ENCODE data around the gene RYR2. TPM values are rescaled to one million over a fixed set of nuclear protein-coding genes. Genes with fewer than 3 reads are reported as not detected.

Gene RYR2
- polyA plus RNA-seq, 10 donors: 1.6 to 4.6 (median 3.1) TPM

DNA sequence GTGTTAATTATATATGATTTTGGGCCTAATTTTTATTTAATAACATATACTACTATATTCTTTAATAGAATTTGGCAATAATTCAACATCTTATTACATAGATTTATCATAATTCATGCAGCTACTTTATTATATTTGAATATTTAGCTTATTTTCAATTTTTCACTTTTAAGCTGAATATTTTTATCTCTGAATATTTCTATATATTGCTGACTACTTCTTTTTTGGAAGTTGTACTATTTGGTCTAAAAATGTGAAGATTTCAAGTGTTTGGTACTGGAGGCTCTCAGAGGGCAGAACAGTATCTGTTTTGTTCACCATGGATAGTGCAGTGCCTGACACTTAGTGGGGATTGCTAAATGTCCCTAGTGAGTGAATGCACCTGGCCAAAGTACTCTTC, 389.5 kb downstream of the RYR2 start:
- no peak for DNase-seq

DNA sequence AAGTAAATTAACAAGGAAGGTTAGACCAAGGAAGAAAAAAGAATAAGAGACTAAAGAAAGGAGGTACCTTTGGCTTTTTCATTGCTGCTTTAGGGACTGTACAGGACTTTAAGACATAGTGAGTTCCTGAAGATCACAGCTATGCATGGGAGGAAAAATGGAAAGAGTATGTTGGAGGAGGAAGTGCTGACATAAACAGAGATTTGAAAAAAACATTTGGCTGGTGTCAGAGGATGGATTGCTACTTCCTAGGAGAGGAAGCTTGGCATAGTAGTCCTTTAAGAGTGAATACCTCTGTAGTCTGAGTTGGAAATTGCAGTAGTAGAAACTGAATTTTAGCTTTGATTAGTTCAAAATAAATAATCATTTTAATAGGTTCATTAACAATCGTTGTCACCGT, 398.4 kb downstream of the RYR2 start:
- no peak for DNase-seq

DNA sequence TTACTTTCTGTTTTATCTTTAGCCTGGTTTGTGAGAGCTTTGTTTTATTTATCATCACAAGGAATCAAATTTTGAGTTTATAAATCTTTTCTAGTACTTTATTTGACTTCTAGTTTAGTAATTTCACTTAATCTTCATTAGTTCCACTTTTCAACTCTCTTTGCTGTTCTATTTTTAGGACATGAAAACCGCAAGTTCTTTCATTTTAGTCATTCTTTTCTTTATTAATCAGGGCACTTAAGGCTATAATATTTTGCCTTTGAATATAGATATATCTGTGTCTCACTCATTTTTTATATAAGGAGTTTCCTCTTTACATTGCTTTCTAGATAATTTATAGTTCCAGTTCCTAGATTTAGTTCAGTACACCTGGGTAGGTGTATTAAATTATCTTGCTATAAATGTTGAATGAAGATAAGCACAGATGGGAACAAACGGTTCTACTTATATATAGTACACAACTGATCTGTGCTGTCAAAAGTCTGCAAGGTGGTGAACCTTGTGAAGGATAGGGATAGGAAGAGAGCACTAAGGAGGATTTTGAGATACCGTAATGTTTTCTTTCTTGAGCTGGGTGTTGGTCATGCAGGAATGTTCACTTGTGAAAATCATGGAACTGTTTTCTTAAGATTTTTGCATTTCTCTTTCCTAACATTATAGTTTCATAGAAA, 402.3 kb downstream of the RYR2 start:
- DNase-seq: no peak

DNA sequence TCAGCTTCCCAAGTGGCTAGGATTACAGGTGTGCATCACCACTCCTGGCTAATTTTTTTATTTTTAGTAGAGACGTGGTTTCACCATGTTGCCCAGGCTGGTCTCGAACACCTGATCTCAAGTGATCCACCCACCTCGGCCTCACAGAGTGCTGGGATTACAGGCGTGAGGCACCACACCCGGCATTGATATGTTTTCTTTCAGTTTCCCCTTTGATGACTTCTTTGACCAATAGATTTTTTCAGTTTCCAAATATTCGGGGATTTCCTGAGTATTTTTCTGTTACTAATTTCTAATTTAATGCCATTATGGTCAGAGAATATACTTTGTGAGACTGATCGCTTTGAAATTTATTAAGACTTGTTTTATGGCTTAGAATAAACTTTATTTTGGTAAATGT, 406.1 kb downstream of the RYR2 start:
- no peak for DNase-seq

DNA sequence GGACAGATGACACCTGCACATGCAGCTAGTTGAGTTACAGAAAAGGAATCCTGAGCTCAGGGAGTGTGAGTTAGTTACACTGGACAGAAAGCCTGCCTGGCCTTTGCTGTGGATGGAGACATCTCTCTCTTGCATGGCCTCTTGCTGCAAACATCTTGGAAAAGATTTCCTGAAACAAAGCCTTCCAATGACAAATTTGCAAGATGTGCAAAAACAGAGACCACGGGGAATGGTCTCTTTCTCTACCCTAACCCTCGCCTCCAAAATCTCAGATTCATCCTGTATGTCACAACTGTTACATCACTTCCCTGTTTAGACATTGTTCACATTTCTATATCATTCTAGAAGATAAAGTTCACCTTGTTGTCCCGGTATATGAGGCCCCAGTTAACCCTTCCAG, 415.6 kb downstream of the RYR2 start:
- no peak for DNase-seq

DNA sequence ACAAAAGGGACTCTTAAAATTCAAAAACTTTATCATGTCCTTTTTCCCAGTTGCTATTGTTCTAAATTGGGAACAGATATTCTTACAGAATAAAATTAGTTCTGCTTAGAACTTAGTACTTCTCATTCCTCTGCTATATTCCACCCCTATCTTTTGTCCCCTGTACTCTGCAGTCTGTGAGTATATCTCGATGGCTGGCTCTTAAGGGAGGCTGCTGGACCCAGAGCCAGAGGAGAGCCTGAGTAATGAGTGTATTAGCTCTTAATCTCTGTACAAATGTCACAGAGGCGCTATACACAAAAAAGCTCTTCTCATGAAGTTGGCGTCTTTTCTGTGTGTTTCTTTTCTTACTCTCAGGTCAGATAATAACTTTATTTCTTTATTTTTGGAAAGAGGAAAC, 425.3 kb downstream of the RYR2 start:
- no peak for DNase-seq

DNA sequence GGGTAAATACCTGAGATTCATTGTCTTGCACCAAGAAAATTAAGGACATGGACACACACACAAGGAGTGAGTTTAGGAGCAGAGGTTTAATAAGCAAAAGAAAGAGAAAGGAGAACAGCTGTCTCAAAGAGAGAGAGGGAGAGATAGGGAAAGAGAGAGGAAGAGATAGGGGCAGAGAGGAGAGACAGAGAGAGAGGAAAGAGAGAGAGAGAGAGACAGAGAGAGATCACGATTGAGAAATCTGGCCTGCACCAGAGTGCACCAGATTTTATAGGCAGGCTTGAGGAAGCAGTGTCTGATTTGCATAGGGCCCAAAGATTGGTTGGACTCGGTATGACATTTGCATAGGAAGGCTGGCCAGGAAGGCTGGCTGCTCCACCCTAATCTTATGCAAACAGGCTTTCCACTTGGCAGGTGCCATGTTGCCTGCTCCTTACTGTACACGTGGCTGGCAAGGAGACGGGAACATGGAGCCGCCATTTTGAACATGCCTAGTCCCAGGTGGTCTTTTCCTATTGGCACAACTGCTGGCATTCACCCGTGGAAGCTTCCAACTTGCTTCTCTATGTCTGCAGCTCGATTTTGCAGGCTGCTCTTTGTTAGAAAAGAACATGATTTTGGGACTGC, 428.8 kb downstream of the RYR2 start:
- DNase-seq: no peak

DNA sequence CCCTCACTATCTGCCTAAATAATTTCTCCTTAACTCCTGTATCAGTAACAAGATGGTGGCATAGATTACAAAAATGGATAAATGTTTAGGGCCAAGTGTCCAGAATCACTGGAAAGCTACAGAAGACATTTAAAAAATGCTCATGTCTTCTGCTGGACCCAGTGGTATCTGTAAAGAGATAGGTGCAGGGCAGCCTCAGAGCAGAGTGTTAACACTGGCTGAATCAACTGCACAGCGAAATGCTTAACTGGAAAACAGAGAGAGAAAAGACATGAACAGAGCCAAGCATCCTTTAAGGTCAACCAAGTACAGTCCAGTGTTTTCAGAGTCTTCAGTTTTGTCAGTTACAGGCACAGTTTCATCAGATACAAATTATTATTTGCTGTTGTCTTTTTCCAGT, 429.4 kb downstream of the RYR2 start:
- DNase-seq: no peak

DNA sequence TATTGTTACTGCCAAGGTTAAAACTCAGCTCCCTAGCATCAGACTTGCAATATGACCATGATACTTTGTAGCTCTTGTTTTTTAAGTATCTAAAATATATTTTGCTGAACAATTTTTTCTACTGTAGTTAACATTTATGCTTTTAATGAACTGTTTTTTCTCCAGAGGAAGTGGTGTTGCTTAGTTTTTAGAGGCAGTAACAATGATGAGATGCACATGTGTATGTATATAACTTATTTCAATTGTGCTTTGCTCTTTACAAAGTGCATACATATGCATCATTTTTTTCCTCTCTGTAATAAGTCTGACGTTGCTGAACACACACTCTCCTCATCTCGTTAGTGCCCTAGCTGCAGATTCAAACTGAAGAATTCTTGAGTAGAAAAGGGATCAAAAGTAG, 430.0 kb downstream of the RYR2 start:
- DNase-seq: no peak

DNA sequence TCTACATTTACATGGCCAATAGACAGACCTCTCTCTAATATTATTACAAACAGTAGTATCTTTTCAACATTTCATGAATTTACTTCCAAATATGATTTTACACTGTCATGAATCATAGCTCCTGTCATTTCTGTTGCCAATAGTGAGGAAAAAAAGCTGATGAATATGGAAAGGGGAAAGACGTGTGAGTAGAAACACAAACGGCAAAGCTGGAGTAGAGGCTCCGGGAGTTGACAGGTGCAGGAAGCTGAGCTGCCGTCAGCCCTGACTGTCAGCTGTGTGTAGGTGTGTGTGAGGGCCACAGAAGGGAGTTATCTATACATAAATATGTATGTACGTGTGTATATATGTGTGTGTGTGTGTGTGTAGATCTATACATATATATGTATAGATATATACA, 431.9 kb downstream of the RYR2 start:
- DNase-seq: no peak

DNA sequence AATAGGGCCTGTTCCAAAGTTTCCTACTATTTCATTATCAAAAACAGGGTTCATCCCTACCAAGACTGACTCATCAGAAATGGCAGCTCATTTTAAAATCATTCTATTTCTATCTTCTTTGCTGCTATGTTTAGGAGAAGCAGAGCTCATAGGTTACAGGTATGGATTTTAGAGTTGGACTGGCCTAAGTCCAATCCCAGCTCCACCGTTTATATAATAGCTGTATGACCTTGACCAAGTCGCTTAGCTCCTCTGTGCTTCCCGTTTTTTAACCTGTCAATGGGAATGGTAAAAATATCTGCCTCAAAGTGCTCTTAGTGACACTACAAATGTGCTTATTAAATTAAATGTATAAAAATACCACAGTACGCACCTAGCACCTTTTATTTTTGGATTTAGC, 436.1 kb downstream of the RYR2 start:
- no peak for DNase-seq

DNA sequence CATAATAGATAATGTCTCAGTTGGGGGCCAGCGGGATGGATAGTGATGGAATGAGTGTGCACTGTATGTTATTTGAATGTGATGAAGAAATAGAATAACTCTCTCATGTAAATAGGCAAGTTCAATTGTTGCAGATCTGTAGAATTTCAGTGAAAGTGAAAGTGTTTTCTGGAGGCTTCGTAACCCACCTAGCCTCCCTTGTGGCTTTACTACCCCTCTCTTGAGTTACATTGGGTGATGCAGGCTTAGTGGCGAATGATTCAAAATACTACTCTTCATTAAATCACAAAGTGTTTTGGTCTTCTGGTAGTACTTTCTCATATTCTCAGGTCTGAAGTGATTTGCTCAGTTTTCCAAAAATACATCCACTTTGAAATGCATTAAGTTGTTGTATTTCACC, 436.9 kb downstream of the RYR2 start:
- DNase-seq: no peak

DNA sequence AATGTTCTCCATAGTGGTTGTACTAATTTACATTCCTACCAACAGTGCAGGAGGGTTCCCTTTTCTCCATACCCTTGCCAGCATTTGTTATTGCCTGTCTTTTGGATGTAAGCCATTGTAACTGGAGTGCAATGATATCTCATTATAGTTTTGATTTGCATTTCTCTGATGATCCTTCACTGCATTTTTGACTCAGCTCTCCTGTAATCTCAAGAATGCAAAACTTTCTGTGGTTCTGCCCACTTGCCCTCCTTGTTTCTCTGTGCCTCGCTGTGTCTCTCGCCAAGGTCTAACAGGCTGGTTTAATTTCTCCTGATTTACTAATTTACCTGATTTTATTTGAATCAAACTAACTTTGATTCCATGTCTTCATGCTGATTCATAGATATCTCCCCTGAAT, 440.8 kb downstream of the RYR2 start:
- no peak for DNase-seq

DNA sequence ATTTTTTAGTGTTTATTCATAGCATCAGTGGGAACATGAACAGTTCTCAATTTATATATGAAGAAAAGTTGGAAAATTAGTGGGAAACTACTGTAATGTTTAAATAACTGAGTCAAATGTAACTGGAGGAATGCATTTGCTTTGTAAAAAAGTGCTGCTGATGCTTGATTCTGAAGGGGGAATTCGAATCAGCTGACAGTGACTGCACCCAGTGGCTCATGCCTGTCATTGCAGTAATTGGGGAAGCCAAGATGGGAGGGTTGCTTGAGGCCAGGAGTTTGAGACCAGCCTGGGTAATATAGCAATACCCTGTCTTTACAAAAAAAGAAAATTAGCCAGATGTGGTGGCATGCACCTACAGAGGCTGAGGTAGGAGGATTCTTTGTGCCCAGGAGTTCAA, 450.4 kb downstream of the RYR2 start:
- DNase-seq: no peak

DNA sequence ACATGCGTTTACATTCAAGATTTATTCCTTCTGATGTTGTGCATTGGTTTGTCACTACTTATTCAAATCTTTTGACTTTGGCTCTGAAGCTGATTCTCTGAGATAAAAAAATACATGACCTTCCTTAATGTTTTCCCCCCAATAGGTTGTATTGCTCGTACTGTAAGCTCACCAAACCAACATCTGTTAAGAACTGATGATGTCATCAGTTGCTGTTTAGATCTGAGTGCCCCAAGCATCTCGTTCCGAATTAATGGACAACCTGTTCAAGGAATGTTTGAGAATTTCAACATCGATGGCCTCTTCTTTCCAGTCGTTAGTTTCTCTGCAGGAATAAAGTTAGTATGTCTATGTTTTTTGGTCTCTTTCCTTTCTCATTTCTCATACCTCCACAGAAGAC, 458.6 kb downstream of the RYR2 start:
- no peak for DNase-seq

DNA sequence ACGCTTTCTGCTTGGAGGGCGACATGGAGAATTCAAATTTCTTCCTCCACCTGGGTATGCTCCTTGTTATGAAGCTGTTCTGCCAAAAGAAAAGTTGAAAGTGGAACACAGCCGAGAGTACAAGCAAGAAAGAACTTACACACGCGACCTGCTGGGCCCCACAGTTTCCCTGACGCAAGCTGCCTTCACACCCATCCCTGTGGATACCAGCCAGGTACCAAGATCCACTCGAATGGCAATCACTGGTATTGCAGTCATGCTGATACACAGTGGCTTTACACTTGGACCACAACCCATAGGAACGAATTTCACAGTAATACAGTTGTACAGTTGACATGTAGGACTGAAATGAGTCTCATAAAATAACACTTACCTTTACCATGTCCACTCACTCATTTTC, 461.3 kb downstream of the RYR2 start:
- no peak for DNase-seq

DNA sequence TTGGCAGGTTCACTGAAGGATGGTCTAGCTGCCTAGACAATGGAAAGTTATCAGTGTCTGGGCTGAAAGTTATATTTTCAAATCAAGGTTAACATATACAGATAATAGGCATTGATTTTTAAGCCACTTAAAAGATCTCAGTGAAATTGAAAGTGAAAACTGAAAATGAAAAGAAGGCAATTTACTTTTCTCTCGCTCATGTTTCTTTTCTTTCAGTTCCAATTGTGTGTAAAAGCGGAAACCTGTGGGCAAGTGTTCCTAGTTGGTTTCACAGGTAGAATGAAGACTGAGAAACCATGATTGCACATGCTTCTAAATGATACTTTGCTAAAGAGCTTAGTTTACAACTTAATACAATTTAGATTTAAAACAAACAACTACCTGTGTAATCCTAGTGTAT, 465.0 kb downstream of the RYR2 start:
- no peak for DNase-seq

DNA sequence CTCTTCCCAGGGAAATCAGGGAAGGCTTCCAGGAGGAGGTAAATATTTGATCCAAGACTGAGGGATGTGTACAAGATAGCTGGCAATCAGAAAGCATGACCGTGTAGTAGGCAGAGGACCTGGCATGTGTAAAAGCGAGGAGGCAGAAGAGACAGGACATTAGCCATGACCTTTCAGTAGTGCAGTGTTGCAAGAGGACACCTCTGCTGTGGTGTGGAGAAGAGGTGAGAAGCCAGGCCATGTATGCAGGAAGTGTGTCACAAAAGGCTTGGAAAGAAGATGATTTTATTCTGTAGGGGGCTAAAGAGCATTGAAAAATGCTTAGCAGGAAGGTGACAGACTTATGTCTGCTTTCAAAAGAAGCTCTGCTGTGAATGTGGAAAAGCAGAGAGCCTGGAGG, 467.8 kb downstream of the RYR2 start:
- DNase-seq: no peak

DNA sequence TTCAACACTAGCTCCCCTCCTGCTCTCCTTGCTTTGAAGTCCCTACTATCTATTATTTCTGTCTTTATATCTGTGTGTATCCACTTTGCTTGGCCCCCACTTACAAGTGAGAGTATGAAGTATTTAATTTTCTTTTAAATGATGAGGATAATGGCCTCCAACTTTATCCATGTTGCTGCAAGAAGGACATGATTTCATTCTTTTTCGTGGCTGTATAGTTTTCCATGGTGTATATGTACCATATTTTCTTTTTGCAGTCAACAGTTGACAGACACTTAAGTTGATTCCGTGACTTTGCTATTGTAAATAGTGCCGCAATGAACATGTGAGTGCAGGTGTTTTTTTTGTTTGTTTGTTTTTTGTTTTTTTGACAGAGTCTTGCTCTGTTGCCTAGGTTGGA, 483.1 kb downstream of the RYR2 start:
- DNase-seq: no peak

DNA sequence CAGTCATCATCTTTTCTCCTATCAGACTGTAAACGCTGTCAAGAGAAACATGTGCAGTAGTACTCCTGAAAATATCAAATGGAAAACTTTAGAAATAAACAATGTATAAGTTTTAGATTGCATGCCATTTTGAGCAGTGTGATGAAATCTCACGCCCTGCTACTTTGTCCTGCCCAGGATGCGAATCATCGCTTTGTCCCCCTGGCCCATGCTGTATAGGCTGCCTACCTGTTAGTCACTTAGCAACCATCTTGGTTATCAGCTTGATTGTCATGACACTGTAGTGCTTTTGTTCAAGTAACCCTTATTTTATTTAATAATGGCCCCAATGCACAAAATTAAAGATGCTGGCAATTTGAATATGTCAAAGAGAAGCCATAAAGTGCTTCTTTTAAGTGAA, 485.8 kb downstream of the RYR2 start:
- DNase-seq: no peak

DNA sequence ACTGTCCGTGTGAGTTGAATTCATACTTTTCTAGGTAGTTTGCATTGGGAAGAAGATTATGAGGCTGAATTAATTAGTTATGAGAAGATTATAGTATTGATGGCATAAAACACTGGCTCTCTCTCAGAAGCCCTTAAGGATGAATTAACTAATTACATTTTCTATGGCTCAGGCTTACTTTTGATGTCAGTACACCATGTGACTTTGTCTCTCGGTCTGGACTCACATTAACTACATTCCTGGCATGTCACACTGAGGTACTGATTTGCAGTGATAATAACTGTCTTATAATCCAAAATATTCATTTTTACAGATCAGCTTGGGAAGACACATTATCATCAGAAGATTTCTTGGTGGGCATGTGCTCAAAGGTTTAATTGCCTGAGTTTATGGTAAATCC, 486.6 kb downstream of the RYR2 start:
- DNase-seq: no peak

DNA sequence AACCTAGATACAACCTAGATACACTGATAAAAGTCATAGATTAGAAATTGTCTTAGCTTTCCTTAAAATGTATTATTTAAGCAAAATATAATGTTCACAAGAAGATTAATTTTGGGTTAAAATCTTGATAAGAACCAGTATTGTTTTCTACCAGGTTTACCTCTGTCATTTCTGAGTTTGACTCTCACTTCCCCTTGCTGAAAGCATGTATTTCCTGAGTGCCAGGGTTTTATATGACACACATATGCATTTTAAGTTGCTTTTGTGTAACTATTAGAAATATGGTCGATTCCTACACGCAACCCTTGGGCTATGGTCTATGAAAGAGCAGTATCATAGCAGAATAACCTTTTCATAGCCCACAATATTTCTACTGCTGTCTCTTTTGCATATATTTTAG, 497.1 kb downstream of the RYR2 start:
- DNase-seq: no peak

DNA sequence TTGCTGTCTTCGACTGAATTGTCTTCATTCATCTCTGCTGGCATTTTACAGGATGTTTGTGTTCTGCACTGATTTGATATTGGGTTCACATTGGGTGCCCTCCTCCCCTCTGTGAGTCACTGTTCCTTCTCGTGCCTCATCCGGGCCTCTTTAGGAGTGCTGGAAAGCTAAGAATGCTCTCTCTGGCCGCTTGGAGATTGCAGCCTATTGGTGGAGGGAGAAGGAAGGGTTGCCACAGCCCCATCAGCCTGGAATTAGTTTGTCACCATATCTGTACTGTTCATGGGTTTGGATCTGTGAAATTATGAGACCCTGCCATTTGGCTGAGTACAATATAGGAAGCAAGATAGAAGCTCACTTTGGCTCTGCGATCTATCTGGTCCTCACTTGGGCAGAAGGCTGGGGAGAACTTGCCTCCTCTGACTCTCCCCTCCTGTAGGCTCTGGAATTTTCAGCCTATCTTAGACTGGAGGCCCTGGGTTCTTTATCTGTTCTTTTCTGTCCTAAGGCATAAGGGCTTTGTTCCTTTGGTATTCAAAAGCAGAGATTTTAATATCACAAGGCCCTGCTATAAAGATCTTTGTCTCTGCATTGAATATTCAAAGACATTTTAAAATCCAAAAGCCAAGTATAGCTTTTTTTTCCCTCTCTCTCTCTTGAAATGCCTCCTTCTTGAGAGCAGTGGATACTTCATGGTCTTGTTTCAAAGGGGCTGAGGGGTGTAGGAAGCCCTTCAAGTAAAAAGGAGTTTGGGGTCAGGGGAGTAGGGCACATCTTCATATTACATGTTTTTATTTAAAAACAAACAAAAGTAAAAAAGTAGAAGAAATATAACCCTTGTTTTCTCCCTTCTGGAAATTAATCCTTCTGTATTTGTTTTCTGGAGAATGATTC, 500.8 kb downstream of the RYR2 start:
- DNase-seq: no peak

Data from muscle of back (tissue), 11 donors.